GM19455 (cell line): ENCODE results near the gene NR2F1-AS1.

ENCODE experiments used
- ATAC-seq: cut with Tn5 transposase; IDR thresholded peaks from one replicate; pipeline ENCODE4 v1.9.1; 2021; ENCODE audit not compliant: unreplicated experiment

Gene NR2F1-AS1

GRCh38 chr5:93580927-93581445 lies at the start of gene NR2F1-AS1:
Gene NR2F1-AS1, minus strand, starts transcription at chr5:93581219.
- peak; percentile 18 for ATAC-seq

GRCh38 chr5:93626801-93627200 lies 45.8 kb upstream of the NR2F1-AS1 start:
- ATAC-seq = no peak

- ATAC-seq = no peak
These were observed 42.1 kb upstream of the NR2F1-AS1 start for GRCh38 chr5:93623153-93623552.

GRCh38 chr5:93622240-93622885 lies 41.3 kb upstream of the NR2F1-AS1 start:
- ATAC-seq = no peak

DNA sequence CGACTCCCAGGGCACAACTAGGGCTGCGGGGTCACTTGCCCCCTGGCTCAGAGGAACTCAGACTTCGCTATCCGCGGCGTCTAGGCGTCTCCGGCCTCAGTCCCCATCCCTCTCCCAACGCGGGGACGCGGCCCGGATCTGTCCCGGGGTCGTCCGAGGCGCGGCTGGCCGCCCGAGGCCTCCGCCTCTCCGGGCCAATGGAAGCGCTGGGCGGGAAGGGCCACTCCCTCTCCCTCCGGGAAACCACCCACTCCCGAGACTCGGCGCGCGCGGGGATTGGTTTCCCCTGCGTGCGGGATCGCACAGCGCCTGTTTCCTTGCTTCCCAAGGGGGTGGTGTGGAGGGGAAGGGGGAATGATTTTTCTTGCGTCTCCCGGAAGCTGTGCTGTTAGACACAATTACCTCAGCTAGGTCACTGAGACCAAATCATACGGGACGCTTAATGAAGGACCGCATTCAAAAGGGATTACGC lies 40.3 kb upstream of the NR2F1-AS1 start:
- peak; percentile 13 for ATAC-seq

- peak; percentile 98 for ATAC-seq
These were observed 39.7 kb upstream of the NR2F1-AS1 start for GRCh38 chr5:93620487-93621326.

DNA sequence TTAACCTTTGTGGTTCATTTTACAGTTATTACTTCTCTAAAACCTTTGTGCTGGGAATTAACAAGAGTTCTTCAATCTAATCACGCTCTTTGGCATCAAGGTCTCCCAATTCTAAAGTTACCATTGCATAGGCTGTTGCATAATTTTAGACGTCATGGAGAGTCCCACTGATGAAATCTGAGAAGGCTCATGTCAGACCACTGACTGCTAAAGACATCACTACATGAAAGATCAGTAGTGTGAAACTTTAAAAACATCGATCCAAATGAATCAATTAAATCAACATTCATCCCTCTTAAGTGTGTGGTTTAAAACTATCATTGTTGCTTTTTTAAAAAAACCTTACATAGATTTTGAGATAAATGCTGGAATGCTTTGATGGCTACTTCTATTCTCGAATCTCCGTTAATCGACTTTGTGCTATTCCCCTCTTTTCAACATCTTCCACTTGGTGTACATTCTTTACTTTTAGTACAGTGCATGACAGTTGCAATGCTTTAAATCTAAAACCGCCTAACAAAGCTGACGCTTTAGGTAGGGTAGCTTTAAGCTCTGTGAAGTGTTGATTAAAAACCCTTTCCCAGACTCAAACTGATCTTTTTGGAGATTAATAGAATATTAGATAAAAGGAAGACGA lies 35.6 kb upstream of the NR2F1-AS1 start:
- no peak for ATAC-seq

- no peak for ATAC-seq
These were observed 31.8 kb upstream of the NR2F1-AS1 start for GRCh38 chr5:93612855-93613243.

DNA sequence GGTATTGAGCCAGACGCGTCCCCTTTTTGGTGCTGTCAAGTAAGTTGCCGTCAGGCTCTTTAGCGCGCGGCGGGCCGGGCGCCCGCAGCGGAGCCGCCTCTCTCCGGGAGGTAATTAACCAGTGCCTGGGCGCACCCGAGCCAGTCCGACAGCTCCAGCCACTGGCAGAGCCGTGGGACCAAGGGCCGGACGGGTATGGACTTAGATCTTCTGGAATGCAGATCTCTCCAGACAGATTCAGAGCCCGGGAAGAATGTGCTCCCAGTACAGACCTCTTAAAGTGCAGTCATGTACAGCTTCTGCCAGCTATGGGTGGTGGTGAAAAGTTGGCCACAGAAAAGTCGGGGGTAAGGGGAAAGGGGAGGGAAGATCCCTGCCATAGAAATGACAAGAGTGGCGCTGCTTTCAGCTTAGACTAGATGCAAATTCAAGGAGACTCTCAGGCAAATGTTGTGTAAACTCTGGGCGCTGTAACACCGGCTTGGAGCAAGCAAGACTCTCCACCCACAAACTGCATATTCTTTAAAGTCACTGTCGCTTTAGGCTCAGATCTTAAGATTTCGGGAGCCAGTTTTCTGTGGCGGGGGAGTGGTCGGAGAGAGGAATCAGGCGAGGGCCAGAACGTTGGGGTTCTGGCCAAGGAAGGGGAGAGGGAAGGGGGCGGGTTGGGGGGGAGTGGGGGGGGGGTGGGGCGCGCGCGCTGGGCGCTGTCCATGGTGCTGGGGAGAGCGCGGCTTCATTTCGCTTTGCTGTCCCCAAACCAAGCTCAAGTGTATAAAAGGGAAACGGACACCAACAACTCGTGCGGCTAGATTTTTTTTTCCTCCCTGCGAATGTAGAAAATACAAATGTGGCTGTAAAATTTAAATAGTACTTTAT lies 31.2 kb upstream of the NR2F1-AS1 start:
- no peak for ATAC-seq

DNA sequence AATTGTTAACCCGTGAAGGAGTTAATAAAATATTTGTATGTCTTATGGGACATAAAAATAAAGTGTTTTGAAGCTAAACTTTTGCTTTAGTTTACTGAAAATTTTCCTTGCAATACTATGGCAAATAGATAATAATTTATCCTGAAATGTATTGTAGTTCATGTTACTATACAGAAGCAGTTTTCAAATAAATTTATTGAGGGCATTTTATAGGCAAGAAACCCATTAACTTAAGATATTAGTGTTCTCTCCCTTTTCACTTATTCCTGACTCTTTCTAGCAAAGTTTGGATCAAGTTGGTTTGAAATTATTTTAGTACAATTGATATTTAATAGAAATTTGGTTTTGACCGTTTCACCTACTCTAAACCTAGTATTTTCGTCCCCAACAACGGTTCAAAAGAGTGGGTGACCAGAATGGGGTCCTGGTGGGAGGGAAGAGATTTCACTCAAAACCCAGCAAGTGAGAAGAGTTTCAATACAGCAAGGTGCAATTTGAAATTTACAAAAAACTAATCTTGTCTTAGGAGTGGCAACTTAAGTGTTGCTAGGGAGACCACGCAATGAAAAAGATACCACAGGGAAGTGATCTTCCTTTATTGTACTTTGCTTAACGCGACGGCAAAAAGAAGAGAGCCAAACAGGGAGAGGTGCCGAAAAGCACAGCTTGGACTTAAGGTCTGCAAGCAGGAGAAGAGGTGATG lies 30.4 kb upstream of the NR2F1-AS1 start:
- ATAC-seq = no peak

DNA sequence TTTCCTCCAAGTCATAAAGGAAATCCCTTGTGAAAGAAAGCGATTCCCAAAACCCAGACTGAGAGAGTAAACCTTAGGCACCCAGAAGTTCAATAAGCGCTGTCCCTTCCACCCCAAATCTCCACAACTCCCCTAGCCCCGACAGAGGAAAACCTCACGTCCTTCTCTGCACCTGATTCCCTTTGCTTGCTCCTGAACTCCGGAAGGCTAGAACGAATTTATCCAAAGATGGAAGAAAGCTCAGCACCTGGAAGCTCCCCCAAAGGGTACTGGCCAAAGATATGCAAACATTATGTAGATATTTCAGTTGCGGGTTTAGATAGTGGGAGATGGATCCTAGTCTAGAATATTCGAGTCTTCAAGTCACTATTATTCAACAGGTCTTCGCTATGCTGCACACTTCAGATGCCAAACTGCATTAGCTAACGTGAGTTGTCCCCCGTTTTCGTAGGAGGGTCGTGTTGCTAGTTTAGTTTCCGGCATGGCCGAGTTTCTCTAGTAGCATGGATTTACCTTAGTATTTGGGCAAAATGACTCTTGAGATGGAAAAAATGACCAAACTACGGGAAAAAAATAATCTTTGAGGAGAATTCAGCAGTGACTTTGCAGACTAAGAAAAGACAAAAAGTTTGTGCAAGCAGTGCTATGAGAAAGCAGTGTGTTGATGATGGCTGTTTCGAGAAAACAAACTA lies 29.7 kb upstream of the NR2F1-AS1 start:
- no peak for ATAC-seq

DNA sequence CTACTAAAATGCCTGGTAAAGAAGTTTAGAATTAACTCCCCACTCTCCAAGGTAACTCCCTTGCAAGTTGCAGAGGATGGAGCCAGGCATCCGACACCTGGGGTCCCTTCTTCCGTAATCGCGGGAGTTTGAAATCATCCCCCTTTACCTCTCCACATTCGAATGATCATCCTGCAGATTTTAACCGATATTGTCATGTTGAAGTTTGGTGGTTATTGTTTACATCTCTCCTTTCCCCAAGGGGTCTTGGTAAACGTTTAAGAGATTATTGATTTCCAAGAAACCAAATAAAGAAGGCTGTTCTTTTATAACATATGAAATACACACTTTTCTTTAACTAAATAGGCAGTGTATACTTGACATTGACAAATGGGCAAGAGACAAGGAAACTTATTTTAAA lies 28.7 kb upstream of the NR2F1-AS1 start:
- ATAC-seq = no peak

DNA sequence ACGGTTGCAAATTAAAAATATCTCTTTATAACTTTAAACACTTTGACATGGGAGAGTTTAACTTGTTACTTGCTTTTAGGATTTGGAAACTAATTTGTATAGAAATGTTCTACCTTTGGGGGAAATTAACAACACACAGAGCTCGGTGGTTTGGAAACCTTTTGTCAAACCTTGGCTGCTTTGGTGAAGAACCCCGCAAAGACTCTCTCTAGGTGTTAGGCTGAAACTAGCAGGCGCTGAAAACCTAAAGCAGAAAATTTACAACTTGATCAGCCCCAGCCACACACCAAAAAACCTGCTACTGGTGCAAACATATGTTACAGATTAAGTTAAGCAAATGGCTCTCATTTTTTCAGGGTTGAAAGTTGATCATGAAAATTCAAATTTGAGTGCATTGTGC lies 27.8 kb upstream of the NR2F1-AS1 start:
- ATAC-seq = no peak

- ATAC-seq = peak; percentile 74
These were observed 26.6 kb upstream of the NR2F1-AS1 start for GRCh38 chr5:93607367-93608258.

GRCh38 chr5:93606382-93606752 lies 25.3 kb upstream of the NR2F1-AS1 start:
- ATAC-seq = no peak

GRCh38 chr5:93604644-93605515 lies 23.9 kb upstream of the NR2F1-AS1 start:
- ATAC-seq = no peak

DNA sequence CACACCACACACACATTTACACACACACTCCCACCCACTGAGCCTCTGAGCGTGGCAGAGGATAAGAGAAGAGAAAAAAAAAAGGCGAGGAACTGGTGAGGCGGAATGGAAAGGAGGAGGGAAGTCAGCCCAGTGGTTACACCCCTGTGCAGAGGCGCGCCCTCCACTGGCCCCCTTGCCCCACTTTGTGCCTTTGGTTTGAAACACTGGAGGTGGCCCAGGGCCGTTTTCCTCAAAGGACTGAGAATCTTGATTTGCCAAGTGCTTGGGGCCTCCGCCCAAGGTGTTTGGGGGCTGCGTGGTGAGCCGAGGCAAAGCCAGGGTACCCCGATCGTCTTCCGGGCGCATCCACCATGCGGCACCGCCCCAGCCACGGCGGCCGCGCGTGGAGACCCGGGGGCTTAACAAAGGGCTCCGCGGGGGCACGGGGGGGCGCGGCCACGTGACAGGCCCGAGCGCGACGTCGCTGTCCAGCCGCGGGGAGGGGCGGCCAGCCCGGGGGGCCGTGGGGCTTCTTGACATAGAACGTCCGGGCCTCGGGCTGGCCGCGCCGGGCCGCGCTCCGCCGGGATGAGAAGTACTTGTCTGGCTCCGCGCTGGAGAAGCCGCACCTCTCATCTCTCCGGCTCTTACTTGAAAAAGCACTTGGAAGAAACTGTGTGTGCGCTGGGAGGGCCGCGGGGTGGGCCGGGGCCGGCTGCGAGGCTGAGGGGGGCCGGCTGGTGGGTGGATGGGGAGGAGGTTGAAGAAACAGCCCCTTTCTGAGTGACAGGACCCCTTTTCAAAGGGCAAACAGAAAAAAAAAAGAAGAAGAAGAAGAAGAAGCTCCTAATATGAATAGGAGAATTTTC lies 23.0 kb upstream of the NR2F1-AS1 start:
- no peak for ATAC-seq
